Thoracic aorta (tissue), 2 donors: ENCODE data around the gene TLE3. TPM values are rescaled to one million over a fixed set of nuclear protein-coding genes. Genes with fewer than 3 reads are reported as not detected.

ENCODE experiments used
- ATAC-seq: fragments of 150-250 bp; one replicate; pipeline ENCODE4 v1.8.0; 2017; ENCODE audit warnings: low read depth; ENCODE audit not compliant: insufficient number of reproducible peaks, low FRiP score
- DNase-seq: peaks from one replicate; pipeline ENCODE4 v3.0.0-alpha.2; 2020; ENCODE audit warnings: low spot score
- H3K27ac ChIP-seq, 2 donors: fragments of 200-600 bp; sonication (generic); 1 replicate in 1 of 2; 2 replicates in 1 of 2; pipeline ENCODE4 v1.5.1; 2016; ENCODE audit warnings: mild to moderate bottlenecking in 2 of 2, moderate library complexity in 2 of 2
- H3K27me3 ChIP-seq: fragments of 200-600 bp; sonication (generic); replicated peaks from 2 replicates; pipeline ENCODE4 v1.6.0; 2016; ENCODE audit warnings: mild to moderate bottlenecking; ENCODE audit not compliant: insufficient read depth
- H3K36me3 ChIP-seq: fragments of 200-600 bp; sonication (generic); one replicate; pipeline ENCODE4 v1.5.1; 2016
- H3K4me1 ChIP-seq, 2 donors: fragments of 200-600 bp; sonication (generic); 1 replicate in 1 of 2; 2 replicates in 1 of 2; pipeline versions ENCODE4 v1.5.1 to v1.6.0; 2016; ENCODE audit warnings: low read depth in 2 of 2, mild to moderate bottlenecking in 1 of 2; ENCODE audit not compliant: control insufficient read depth in 1 of 2
- H3K4me3 ChIP-seq: fragments of 200-600 bp; sonication (generic); 2 replicates; pipeline ENCODE4 v1.5.1; 2016; ENCODE audit warnings: mild to moderate bottlenecking
- H3K9me3 ChIP-seq: fragments of 200-600 bp; sonication (generic); 2 replicates; pipeline ENCODE4 v1.5.1; 2016
- total RNA-seq, 2 donors: library from RNA; depleted of rRNA; stranded (reverse); fragments of >200 nt; gene quantifications; one replicate each; pipeline versions ENCODE4 v1.1.0 to v1.2.3, GENCODE V29; 2016
- TF ChIP-seq, protein P1 (sequence below): fragments of 200-600 bp; sonication (generic); IDR thresholded peaks from one replicate; pipeline ENCODE4 v1.5.1; 2019; ENCODE audit warnings: antibody characterized with exemption

TLE3 gene
- total RNA-seq, 2 donors from 2014 or later, result 78.3 to 124 TPM

DNA sequence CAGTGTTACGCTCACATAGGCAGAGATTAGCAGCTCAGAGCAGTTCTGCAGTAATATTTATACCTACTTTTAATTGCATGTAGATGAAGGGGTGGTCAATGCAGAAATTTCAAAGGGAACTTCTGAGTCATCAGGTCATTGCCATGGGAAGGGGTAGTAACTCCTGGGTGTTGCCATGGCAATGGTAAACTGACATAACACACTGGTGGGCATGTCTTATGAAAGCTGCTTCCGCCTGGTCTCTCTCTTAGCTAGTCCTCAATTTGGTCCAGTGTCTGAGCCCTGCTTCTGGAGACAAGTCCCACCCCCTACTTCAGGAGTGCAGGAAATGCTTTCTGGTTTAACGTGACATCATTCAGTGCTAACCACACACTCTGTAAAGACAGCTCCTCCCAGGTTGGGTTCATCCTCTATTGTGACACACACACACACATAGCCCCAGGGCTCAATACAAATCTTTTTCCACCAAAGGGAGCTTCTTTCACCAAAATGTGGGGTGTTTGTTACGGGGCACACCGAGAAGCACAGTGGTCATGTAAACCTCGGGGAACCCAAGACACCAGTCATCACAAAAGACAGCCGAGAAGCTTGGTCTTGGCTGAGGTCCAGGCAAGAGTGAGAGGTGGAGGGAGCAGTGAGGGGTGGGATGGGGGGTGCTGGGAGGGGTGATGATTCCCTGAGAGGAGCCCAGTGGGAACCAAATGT is 74.5 kb downstream of the TLE3 start:
- TF ChIP-seq, protein P1, sequence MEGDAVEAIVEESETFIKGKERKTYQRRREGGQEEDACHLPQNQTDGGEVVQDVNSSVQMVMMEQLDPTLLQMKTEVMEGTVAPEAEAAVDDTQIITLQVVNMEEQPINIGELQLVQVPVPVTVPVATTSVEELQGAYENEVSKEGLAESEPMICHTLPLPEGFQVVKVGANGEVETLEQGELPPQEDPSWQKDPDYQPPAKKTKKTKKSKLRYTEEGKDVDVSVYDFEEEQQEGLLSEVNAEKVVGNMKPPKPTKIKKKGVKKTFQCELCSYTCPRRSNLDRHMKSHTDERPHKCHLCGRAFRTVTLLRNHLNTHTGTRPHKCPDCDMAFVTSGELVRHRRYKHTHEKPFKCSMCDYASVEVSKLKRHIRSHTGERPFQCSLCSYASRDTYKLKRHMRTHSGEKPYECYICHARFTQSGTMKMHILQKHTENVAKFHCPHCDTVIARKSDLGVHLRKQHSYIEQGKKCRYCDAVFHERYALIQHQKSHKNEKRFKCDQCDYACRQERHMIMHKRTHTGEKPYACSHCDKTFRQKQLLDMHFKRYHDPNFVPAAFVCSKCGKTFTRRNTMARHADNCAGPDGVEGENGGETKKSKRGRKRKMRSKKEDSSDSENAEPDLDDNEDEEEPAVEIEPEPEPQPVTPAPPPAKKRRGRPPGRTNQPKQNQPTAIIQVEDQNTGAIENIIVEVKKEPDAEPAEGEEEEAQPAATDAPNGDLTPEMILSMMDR, result no peak
- Histone ChIP-seq H3K27me3 (no peaks in the 10 kb centered on the region), H3K9me3 (no peaks in the 10 kb centered on the region), H3K4me1 (peaks cover 23 to 35% of the 10 kb centered on the region in 2 donors), H3K27ac (peak overlapping the region; percentile 62 to 70), H3K4me3 (peak overlapping the region; percentile 29), H3K36me3 (no peaks in the 10 kb centered on the region)
- DNase-seq, result no peak
- ATAC-seq, result no peak

DNA sequence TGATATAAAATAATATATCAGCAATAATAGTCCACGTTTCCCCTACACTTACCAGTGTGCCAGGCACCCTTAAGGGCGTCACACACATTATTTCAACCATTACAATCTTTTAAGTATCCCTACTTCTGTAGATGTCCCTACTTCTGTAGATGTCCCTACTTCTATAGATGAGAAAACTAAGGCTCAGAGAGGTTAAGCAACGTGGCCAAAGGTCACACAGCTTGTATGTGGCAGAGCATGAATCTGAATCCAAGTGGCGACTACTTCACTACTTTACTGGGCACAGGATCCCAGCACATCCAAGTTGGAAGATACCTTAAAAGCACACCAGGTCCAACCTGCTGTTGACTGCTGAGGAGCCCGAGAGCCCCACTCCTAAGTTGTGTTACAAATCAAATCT is 77.5 kb downstream of the TLE3 start:
- ATAC-seq, result no peak
- Histone ChIP-seq H3K4me3 (no peak overlapping the region), H3K27ac (no peak overlapping the region), H3K9me3 (no peaks in the 10 kb centered on the region), H3K4me1 (peaks cover 23 to 27% of the 10 kb centered on the region in 2 donors), H3K36me3 (no peaks in the 10 kb centered on the region), H3K27me3 (no peaks in the 10 kb centered on the region)
- TF ChIP-seq, protein P1, result no peak
- no peak for DNase-seq

DNA sequence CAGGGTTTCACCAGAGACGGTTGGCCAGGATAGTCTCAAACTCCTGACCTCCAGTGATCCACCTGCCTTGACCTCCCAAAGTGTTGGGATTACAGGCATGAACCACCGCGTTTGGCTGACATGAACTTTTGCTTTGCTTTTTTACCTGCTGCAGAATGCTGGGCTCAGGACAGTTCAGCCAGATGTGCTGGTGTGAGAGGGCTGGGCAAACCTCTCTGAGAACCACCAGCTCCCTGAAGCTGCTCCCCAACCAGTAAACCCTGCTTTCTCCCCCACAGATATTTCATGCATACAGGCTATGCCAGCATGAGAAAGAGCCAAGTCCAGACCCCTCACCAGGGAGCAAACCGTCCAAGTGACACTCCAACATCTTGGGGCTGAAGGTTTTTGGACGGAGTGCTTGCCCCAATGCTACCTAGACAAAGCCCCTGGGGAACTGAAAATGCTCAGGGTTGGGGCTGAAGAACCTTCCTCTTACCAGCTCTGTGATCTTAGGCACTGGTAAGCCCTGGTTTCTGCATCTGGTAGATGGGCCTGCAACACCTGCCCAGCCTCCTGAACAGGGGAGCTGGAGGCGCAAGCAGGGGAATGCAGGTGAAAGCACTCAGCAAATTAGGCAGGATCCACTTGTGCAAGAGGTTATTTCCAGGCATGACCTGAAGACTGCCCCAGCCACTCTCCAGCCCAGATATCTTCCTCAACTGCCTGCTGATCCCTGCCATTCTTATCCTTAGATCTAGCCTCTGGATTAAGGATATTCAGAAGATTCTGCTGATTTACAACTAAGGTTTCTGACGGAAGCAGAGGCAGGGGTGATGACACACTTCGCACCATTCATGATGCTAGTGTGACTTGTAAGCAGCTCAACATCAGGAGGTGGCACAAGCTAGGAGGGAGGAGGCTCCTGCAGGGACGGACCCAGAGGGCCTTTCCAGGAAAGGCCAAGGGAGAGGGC is 78.8 kb downstream of the TLE3 start:
- Histone ChIP-seq H3K9me3 (no peaks in the 10 kb centered on the region), H3K4me3 (no peak overlapping the region), H3K36me3 (no peaks in the 10 kb centered on the region), H3K4me1 (peaks cover 13 to 14% of the 10 kb centered on the region in 2 donors), H3K27ac (no peak overlapping the region), H3K27me3 (no peaks in the 10 kb centered on the region)
- no peak for ATAC-seq
- DNase-seq, result no peak
- TF ChIP-seq, protein P1, result no peak

DNA sequence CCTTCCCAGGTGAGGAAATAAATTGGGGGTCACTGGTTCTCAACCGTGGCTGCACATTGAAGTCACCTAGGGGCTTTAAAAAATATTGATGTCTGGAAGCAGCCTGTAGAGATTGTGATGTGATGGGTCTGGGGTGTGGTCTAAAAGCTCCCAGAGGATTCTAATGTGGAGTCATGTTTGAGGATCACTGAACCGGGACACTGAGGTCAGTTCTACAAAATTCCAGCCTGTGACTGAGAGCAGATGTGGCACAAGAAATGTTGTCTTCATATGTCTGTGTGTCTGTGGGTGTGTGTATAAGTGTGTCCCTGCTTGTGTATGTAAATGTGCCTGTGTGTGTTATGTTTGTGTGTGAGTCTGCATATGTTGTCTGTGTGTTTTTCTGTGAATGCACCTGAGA is 79.9 kb downstream of the TLE3 start:
- Histone ChIP-seq H3K4me1 (peaks cover 2 to 4% of the 10 kb centered on the region in 2 donors), H3K36me3 (no peaks in the 10 kb centered on the region), H3K4me3 (no peak overlapping the region), H3K27me3 (no peaks in the 10 kb centered on the region), H3K9me3 (no peaks in the 10 kb centered on the region), H3K27ac (no peak overlapping the region)
- TF ChIP-seq, protein P1, result no peak
- ATAC-seq (no peak), DNase-seq (no peak)

- H3K36me3 ChIP-seq, result no peaks in the 10 kb centered on the region
- ATAC-seq (no peak), DNase-seq (no peak)
- no peaks in the 10 kb centered on the region for H3K4me1 ChIP-seq
- no peak overlapping the region for H3K4me3 ChIP-seq
- H3K27ac ChIP-seq, result no peak overlapping the region
- H3K27me3 ChIP-seq, result no peaks in the 10 kb centered on the region
- TF ChIP-seq, protein P1, result no peak
- H3K9me3 ChIP-seq, result no peaks in the 10 kb centered on the region
Observed at GRCh38 chr15:70017025-70017424, 80.7 kb downstream of the TLE3 start.
